ENCODE results near the gene PLA2G4D.

Gene PLA2G4D

DNA sequence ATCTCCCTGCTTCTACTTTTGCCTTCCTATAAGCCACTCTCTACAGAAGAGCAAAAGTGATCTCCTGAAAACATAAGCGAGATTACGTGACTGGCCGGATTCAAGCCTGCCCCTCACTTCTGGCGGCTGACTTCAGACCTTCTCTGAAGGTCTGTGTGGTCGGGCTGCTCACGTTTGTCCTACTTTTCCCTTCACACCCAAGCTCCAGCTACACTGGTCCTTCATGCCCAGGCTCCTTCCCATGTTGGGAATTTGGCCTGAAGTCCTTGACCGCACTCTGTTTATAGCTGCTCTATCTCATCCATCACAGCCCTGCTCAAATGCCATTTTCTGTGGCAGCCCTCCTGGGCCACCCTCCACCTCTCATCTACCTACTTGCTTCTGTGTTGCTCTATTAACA, 66.8 kb downstream of the PLA2G4D start:
- Histone ChIP-seq H3K36me3 (ENCODE audit: control insufficient read depth, insufficient read depth, low read length) (no peaks in the 10 kb centered on the region), H3K27me3 (ENCODE audit: control insufficient read depth, insufficient read depth, low read length, poor library complexity, severe bottlenecking) (no peaks in the 10 kb centered on the region), H3K4me3 (ENCODE audit: insufficient read depth, low read depth, low read length) (no peak overlapping the region), H3K9me3 (ENCODE audit: control insufficient read depth, low read length) (no peaks in the 10 kb centered on the region), H3K4me1 (ENCODE audit: control insufficient read depth, insufficient read depth, low read length) (no peaks in the 10 kb centered on the region), H3K27ac (ENCODE audit: insufficient read depth, low read depth, low read length, poor library complexity, severe bottlenecking) (no peak overlapping the region)
- WGBS, 2 experiments = 90 to 93% methylated on average over 7 of the region's 7 CpGs

- Histone ChIP-seq H3K27ac (ENCODE audit: insufficient read depth, low read depth, low read length, poor library complexity, severe bottlenecking) (no peak overlapping the region), H3K4me1 (ENCODE audit: control insufficient read depth, insufficient read depth, low read length) (no peaks in the 10 kb centered on the region), H3K4me3 (ENCODE audit: insufficient read depth, low read depth, low read length) (no peak overlapping the region), H3K9me3 (ENCODE audit: control insufficient read depth, low read length) (no peaks in the 10 kb centered on the region), H3K36me3 (ENCODE audit: control insufficient read depth, insufficient read depth, low read length) (no peaks in the 10 kb centered on the region), H3K27me3 (ENCODE audit: control insufficient read depth, insufficient read depth, low read length, poor library complexity, severe bottlenecking) (no peaks in the 10 kb centered on the region)
- 96 to 98% methylated on average over 3 of the region's 4 CpGs for WGBS, 2 experiments
Measured at GRCh38 chr15:42024303-42024702, 70.1 kb downstream of the PLA2G4D start.

- Histone ChIP-seq H3K4me1 (ENCODE audit: control insufficient read depth, insufficient read depth, low read length) (no peaks in the 10 kb centered on the region), H3K9me3 (ENCODE audit: control insufficient read depth, low read length) (no peaks in the 10 kb centered on the region), H3K27me3 (ENCODE audit: control insufficient read depth, insufficient read depth, low read length, poor library complexity, severe bottlenecking) (no peaks in the 10 kb centered on the region), H3K27ac (ENCODE audit: insufficient read depth, low read depth, low read length, poor library complexity, severe bottlenecking) (no peak overlapping the region), H3K4me3 (ENCODE audit: insufficient read depth, low read depth, low read length) (no peak overlapping the region), H3K36me3 (ENCODE audit: control insufficient read depth, insufficient read depth, low read length) (no peaks in the 10 kb centered on the region)
- 81 to 90% methylated on average over 5 of the region's 5 CpGs for WGBS, 2 experiments
Measured at GRCh38 chr15:42021593-42021992, 72.8 kb downstream of the PLA2G4D start.

DNA sequence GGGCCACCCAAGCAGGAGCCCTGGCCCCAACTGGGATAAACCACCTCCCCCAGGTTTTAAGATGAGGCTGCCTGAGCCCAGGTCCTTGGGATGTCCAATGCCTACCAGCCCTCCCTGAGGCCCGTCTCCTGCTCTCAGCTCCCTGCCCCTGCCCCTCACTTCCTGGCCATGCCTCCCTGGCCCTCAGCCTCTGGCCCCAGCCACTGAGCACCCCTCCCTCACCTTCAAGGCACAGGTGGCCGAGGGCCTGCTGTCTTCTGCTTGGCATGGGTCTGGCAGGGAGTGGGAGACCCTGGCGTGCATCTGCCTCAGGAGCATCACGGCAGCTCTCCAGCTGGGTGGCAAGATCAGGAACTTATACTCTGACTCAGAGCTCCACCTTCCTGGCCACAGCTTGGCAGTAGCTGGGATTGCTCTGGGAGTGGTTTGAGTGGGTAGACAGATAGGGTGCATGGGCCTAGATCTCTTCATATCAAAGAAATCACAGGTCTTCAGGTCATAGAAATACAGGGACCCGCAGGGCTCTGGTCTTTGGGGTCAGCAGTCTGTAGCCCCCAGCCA, 73.6 kb downstream of the PLA2G4D start, which contains the start of gene PLA2G4E:
PLA2G4E (minus strand) TSS at position 330 of the 561 bp plus-strand sequence; CDS start at position 318, 12 bp downstream.
- Histone ChIP-seq H3K27ac (ENCODE audit: insufficient read depth, low read depth, low read length, poor library complexity, severe bottlenecking) (no peak within 1 kb of the TSS), H3K27me3 (ENCODE audit: control insufficient read depth, insufficient read depth, low read length, poor library complexity, severe bottlenecking) (no peaks in the 10 kb centered on the region), H3K4me1 (ENCODE audit: control insufficient read depth, insufficient read depth, low read length) (no peaks in the 10 kb centered on the region), H3K4me3 (ENCODE audit: insufficient read depth, low read depth, low read length) (no peak within 1 kb of the TSS), H3K9me3 (ENCODE audit: control insufficient read depth, low read length) (no peaks in the 10 kb centered on the region), H3K36me3 (ENCODE audit: control insufficient read depth, insufficient read depth, low read length) (no peaks in the 10 kb centered on the region)
- 87 to 94% methylated on average over 5 of the region's 5 CpGs for WGBS, 2 experiments

DNA sequence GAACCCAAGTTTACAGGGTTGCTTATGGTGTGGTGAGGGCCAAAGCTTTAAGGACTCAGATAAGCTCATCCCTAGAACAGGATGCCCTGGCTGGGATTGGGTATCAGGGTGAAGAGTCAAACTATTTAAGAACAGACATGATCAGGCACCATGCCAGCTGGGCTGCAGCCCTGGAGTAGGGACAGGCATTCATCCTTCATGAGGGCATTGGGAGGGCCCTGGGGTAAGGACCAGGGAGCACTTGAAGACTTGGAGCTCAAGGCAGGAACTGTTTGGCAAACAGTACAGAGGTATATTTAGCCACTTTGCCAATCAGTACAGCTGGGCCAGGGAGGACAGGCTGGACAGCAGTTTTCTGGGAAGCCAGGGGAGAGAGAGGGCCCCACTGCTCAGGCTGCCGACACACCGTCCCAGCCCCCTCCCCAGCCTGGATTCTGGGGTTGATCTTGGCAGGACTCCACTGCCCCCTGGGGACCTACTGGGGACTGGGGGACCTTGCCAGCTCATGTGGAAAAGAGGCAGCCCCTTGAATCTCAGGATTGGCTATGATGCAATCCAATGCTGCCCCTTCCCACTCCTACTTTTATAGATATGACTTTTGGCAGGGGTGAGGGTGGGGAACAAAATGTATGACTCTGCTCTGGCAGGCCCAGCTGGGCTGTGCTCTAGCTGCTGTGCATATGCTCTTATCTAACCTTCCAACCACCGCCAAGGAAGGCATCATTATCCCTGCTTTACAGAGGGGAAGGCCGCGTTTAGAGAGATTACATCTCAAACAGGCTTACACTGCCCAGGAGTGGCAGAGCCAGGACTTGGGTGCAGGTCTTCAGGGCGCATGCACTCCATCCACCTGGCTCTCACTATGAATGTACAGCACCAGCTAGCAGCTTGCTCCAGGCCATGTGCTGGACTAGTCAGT, 75.8 kb downstream of the PLA2G4D start:
- H3K27me3 ChIP-seq (ENCODE audit: control insufficient read depth, insufficient read depth, low read length, poor library complexity, severe bottlenecking) = no peaks in the 10 kb centered on the region
- H3K27ac ChIP-seq (ENCODE audit: insufficient read depth, low read depth, low read length, poor library complexity, severe bottlenecking) = no peak overlapping the region
- no peak overlapping the region for H3K4me3 ChIP-seq (ENCODE audit: insufficient read depth, low read depth, low read length)
- no peaks in the 10 kb centered on the region for H3K9me3 ChIP-seq (ENCODE audit: control insufficient read depth, low read length)
- WGBS, 2 experiments = 92 to 93% methylated on average over 6 of the region's 6 CpGs
- H3K36me3 ChIP-seq (ENCODE audit: control insufficient read depth, insufficient read depth, low read length) = no peaks in the 10 kb centered on the region
- no peaks in the 10 kb centered on the region for H3K4me1 ChIP-seq (ENCODE audit: control insufficient read depth, insufficient read depth, low read length)
